Vagina (tissue), 2 donors: ENCODE results near the gene TBC1D22A.

Source experiments
- CTCF ChIP-seq, 3 experiments: fragments of 450-650 bp in 2 of 3; fragments of 200-600 bp in 1 of 3; sonication (generic) in 1 of 3; IDR thresholded peaks; one replicate each; pipeline ENCODE4 v1.5.1; 2017 to 2019; ENCODE audit warnings: antibody characterized with exemption in 3 of 3, mild to moderate bottlenecking in 2 of 3, moderate library complexity in 2 of 3
- POLR2AphosphoS5 ChIP-seq, 2 donors: sonication (generic); formaldehyde crosslinking; IDR thresholded peaks; one replicate each; pipeline ENCODE4 v1.9.0; 2017; ENCODE audit warnings: antibody characterized with exemption in 2 of 2, mild to moderate bottlenecking in 2 of 2, low read depth in 1 of 2; ENCODE audit not compliant: insufficient read depth in 1 of 2

GRCh38 chr22:47110817-47111443 is 348.5 kb downstream of the TBC1D22A start:
- TF ChIP-seq POLR2AphosphoS5 (IDR thresholded peaks at IDR 0.05; ENCODE audit: insufficient read depth in 1 of 2, low read depth in 1 of 2) (no peak), CTCF (IDR thresholded peaks at IDR 0.05) (no peak)
